Pons (tissue), 1 donor: ENCODE data around the gene DCDC2C.

ENCODE experiments used
- DNase-seq: peaks from one replicate; pipeline ENCODE4 v3.0.0-alpha.2; 2016; ENCODE audit warnings: low spot score

Gene DCDC2C

GRCh38 chr2:3712831-3713503 is 9.6 kb downstream of the DCDC2C start:
- no peak for DNase-seq

- DNase-seq: no peak
Observed at GRCh38 chr2:3718679-3719078, 15.3 kb downstream of the DCDC2C start.

GRCh38 chr2:3725002-3725401 is 21.6 kb downstream of the DCDC2C start:
- DNase-seq: no peak

GRCh38 chr2:3725458-3726250 is 22.3 kb downstream of the DCDC2C start:
- no peak for DNase-seq

- DNase-seq: no peak
Observed at GRCh38 chr2:3726511-3726910, 23.1 kb downstream of the DCDC2C start.

- DNase-seq: no peak
Observed at GRCh38 chr2:3727397-3728045, 24.1 kb downstream of the DCDC2C start.

- peak; percentile 53 for DNase-seq
Observed at GRCh38 chr2:3728104-3729054, 25.0 kb downstream of the DCDC2C start.

GRCh38 chr2:3729055-3729448 is 25.7 kb downstream of the DCDC2C start:
- no peak for DNase-seq

- no peak for DNase-seq
Observed at GRCh38 chr2:3729786-3730185, 26.4 kb downstream of the DCDC2C start.

GRCh38 chr2:3730646-3731045 is 27.3 kb downstream of the DCDC2C start:
- DNase-seq: no peak

- no peak for DNase-seq
Observed at GRCh38 chr2:3731829-3732228, 28.5 kb downstream of the DCDC2C start.

- DNase-seq: no peak
Observed at GRCh38 chr2:3736112-3736511, 32.7 kb downstream of the DCDC2C start.

GRCh38 chr2:3737128-3737527 is 33.8 kb downstream of the DCDC2C start:
- DNase-seq: no peak

GRCh38 chr2:3738454-3738853 is 35.1 kb downstream of the DCDC2C start:
- peak; percentile 4 for DNase-seq

- no peak for DNase-seq
Observed at GRCh38 chr2:3739313-3739712, 35.9 kb downstream of the DCDC2C start.

GRCh38 chr2:3741396-3741795 is 38.0 kb downstream of the DCDC2C start:
- no peak for DNase-seq

GRCh38 chr2:3741867-3742602 is 38.7 kb downstream of the DCDC2C start:
- no peak for DNase-seq

- DNase-seq: no peak
Observed at GRCh38 chr2:3742743-3743508, 39.6 kb downstream of the DCDC2C start.

GRCh38 chr2:3743951-3744555 is 40.7 kb downstream of the DCDC2C start:
- DNase-seq: no peak

- no peak for DNase-seq
Observed at GRCh38 chr2:3745920-3746319, 42.5 kb downstream of the DCDC2C start.
